HG03039 (cell line): ENCODE measurements around the gene CDC16.
"Not testable (repeated sequence)": the region's sequence is repeated elsewhere in the genome, so short reads cannot be mapped to it uniquely, and the experiment has no call there.

Experiments
- ATAC-seq: cut with Tn5 transposase; IDR thresholded peaks from one replicate; pipeline ENCODE4 v1.9.1; 2021; ENCODE audit warnings: mild to moderate bottlenecking, moderate library complexity; ENCODE audit not compliant: unreplicated experiment

CDC16 gene

DNA sequence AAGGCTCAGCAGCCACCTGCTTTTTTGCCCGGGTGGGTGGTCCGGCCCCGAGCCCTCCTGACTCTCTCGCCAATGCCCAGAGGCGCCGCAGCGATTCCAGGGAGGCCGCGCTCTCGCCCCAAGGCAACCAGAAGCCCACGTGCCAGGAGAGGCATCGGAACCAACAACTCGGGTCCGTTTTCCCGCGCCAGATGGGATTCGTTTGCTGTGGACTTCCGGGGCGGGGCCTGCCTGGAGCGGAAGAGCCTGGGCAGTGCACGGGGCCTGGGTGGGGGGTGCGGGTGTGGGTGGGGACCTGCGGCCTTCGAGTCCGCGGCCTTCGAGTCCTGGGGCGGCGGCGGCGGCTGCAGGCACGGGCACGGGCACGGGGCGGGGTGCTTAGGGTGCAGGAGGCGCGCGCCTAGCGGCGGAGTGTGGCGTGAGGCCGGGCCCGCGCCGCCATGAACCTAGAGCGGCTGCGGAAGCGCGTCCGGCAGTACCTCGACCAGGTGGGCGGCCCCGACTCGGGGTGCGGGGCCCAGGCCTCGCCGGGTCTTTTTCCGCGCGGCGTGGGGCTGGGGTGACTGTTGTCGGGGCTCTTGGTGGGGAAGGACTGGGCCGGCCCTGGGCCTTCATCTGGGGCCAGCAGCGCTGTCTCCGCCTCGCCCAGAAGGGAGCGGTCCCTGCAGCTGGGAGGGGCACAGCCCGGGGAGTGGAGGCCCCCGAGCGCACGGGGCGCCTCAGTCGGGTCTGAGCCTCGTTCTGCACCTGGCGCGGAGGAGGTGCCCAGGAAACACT, at the start of gene CDC16:
TSS of gene CDC16 (plus strand) at position 253 of the 777 bp plus-strand sequence. CDS start at position 441, 188 bp downstream.
- peak; percentile 73 for ATAC-seq

GRCh38 chr13:114185182-114185971, 49.3 kb upstream of the CDC16 start:
- no peak for ATAC-seq

DNA sequence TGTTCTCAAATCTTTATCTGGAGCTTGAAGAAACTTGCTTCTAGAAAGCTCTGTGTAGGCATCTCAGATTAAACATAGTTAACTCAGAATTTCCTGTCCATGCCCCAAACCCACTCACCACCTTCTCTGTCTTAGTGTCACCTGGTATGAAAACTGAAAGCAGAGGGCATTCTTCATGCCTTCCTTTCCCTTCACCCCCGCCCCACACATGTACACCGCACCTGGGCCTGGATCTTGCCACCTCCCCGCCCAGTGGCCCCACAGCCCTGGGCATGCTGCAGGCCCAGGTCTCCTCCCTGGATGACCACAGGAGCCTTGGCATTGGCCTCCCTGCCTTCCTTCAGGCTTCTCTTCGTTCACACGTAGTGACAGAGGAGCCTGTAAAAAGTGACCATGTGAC, 39.8 kb upstream of the CDC16 start:
- no peak for ATAC-seq

- ATAC-seq, result no peak
These were observed 38.1 kb upstream of the CDC16 start for GRCh38 chr13:114196629-114197028.

DNA sequence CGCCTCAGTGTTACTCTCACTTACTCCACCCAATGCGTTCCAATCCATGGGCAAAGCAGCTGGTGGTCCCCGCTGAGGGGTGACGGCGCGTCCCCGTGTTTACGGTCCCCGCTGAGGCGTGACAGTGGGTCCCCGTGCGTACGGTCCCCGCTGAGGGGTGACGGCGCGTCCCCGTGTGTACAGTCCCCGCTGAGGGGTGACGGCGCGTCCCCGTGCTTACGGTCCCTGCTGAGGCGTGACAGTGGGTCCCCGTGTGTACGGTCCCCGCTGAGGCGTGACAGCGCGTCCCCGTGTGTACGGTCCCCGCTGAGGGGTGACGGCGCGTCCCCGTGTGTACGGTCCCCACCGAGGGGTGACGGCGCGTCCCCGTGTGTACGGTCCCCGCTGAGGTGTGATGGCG, 36.1 kb upstream of the CDC16 start:
- ATAC-seq, result no peak

DNA sequence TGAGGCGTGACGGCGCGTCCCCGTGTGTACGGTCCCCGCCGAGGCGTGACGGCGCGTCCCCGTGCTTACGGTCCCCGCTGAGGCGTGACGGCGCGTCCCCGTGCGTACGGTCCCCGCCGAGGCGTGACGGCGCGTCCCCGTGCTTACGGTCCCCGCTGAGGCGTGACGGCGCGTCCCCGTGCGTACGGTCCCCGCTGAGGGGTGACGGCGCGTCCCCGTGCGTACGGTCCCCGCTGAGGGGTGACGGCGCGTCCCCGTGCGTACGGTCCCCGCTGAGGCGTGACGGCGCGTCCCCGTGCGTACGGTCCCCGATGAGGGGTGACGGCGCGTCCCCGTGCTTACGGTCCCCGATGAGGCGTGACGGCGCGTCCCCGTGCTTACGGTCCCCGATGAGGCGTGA, 35.2 kb upstream of the CDC16 start:
- ATAC-seq, result not testable (repeated sequence)

DNA sequence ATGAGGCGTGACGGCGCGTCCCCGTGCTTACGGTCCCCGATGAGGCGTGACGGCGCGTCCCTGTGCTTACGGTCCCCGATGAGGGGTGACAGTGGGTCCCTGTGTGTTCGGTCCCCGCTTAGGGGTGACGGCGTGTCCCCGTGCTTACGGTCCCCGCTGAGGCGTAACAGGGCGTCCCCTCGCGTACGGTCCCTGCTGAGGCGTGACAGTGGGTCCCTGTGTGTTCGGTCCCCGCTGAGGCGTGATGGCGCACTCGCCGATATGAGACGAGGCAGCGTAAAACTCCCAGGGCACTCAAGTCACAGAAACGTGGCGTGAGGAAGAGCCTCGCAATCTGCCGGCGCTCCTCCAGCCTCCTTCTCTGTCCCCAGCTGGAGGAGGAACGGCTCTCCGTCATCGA, 34.7 kb upstream of the CDC16 start:
- ATAC-seq, result no peak

- no peak for ATAC-seq
These were observed 34.2 kb upstream of the CDC16 start for GRCh38 chr13:114200399-114200911.

DNA sequence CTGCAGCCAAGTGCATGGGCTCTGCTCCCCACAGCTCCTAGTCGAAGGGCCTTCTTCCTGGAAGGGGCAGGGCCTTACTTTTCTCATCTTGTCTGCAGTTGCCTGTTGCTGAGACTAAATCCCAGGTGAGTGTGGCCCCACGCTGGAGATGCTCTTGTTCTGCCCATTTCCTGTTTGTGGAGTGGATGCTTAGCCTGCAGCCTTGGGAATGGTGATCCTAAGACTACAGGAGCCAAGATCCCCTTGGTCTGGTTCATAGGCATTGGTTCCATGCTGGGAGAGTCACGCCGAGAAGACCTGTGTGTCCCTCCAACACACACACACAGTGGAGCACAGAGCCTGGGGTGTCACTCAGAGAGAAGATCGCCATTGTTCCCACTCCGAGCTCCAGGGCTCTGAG, 32.1 kb upstream of the CDC16 start:
- no peak for ATAC-seq

DNA sequence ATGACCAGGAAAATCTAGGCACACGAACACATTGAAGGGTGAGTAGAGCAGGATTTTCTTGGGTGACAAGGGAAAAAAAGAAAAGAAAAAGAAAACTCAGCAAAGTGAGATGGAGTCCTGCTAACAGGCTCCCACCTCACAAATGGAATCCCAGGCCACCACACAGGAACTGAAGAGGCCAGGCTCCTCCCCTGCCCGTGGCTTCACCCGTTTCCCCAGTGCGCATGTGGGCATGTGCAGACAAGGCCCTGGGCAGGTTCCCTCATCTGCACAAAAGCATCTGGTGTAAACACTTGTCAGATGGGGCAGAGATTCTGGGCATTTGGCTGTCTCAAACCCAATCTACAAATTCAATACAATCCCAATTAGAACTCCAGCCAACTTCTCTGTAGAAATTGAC, 31.2 kb upstream of the CDC16 start:
- ATAC-seq, result no peak

GRCh38 chr13:114204894-114205293, 29.8 kb upstream of the CDC16 start:
- ATAC-seq, result no peak

DNA sequence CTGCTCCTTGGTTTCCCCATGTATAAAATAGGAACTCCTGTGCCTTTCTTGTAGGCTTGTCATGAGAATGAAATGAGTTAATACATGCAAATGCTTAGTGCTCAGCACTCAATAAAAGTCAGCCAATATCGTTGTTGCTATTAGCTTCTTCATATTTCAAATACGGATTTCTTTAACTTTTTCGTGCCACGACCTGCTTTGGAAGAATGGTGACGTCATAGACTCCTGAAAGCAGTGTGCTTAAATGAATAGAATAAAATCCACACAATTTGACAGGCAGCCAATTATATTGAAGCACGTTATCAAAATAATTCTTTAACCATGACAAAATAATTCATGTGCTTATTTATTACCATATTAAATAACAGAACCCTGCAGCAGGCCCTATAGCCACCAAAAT, 26.6 kb upstream of the CDC16 start:
- ATAC-seq, result no peak

GRCh38 chr13:114211446-114212157, 23.1 kb upstream of the CDC16 start:
- no peak for ATAC-seq

GRCh38 chr13:114212158-114212495, 22.6 kb upstream of the CDC16 start:
- ATAC-seq, result no peak

GRCh38 chr13:114213980-114214379, 20.7 kb upstream of the CDC16 start:
- ATAC-seq, result no peak

DNA sequence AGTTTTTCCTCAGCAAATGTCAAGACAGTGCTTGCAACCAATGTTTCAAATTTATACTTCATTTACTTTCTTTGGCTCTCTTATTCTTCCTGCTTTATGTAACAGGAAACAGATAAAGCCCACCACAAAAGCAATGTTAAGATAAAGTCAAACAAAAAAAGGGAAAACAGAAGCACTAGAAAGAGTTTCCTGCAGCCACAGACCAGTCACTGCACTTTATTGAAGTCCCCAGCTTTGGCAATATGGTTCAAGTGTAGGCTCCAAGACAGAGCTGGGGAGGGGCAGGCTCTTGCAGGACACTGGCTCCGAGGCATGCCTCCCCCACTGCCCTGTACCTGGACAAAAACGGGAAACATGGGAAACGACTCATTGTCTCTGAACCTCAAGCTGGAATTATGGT, 15.3 kb upstream of the CDC16 start:
- ATAC-seq, result no peak

DNA sequence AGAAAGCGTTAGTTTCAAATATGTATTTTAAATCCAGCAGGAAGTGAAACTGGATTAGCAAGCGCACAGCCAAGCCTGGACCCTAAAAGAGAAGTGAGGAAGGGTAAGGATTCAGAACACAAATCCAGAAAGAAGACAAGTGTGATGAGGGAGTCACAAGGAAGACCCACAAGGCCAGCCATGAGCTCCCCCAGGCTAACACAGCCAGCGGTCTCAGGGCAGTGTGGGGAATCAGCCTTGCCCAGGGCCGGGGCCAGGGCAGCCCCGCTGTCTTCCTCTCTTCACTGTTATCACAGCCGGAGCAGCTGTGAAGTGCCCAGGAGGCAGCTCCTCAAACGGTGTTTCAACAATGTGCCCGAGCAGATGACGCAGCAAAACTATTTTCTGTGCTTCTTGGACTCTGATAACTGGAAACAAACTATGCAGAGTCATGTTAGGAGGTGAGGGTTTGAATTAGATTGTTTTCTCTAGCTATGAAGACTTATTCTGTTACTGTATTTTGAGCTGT, 12.2 kb upstream of the CDC16 start:
- ATAC-seq, result no peak

DNA sequence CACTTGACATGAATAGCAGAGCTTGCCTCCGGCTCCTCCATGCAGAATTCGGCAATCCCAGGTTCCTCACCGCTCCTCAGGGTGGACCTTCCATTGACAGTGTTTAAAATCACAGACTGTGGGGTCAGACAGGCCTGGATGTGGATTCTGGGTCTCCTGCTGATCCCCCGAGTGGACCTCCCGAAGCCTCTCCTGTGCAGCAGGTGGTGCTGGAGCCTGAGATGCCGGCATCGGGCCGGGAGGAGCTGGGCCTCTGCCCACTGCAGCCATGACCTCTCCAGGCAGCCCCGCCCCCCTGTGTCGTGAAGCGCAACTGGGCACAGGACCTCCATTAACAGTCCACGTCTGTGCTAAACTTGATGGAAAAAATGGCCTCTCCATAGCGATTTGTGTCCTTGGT, 10.5 kb upstream of the CDC16 start:
- no peak for ATAC-seq

DNA sequence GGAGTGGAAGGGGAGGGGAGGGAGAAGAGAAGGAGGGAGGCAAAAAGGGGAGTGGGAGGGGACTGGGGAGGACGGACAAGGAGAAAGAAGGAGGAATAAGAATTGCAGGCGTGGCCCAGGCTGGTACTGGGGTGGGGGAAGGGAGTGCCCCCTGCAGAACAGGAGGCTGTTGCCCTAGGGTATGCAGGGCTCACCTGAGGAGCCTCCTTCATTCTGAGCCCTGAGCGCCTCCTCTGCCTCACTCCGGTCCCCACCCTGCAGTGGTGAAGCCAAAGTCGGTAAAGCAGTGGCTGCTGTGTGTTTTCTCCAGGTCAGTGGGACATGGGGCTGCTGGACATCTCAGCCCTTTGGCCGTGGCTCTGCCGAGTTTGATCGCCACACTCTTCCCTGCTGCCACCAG, 9.1 kb upstream of the CDC16 start:
- no peak for ATAC-seq

DNA sequence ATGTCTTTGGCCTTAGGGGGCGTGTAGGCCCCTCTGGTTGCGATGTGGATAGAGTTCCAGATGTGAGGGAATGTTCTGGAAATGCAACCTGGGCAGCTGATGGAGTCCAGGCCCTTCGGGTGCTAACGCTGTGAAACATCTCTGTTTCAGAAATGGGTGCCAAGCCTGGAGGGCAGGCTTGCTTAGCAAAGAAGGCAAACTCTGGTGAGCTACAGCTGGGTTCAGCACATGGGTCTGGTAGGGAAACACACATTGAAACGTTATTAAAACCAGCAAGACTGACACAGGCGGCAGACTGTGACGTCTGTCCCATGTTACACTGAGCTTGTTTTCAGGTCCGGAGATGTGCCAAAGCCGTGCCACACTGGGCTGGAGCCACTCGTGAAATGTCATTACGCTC, 8.6 kb upstream of the CDC16 start:
- ATAC-seq, result no peak

GRCh38 chr13:114226699-114227323, 7.9 kb upstream of the CDC16 start:
- ATAC-seq, result no peak
